K562 (cell line): Measurements from ENCODE around the gene GABPB2. TPM values are rescaled to one million over a fixed set of nuclear protein-coding genes. Genes with fewer than 3 reads are reported as not detected.
A peak's percentile ranks its signal among the peaks of the same experiment; 100 is the strongest.

ENCODE experiments used
- AFF1 ChIP-seq, 2 experiments: fragments of 450-650 bp; IDR thresholded peaks; 2 replicates each; pipeline ENCODE4 v1.6.1; 2018; ENCODE audit warnings: mild to moderate bottlenecking in 2 of 2, low read depth in 1 of 2; ENCODE audit not compliant: partially characterized antibody in 2 of 2
- ATF4 ChIP-seq: fragments of 450-650 bp; formaldehyde crosslinking; IDR thresholded peaks from 2 replicates; pipeline ENCODE4 v1.4.0; 2022; ENCODE audit warnings: mild to moderate bottlenecking, moderate library complexity
- EHMT2 ChIP-seq: fragments of 450-650 bp; IDR thresholded peaks from 2 replicates; pipeline ENCODE4 v1.6.1; 2018; ENCODE audit warnings: antibody characterized with exemption
- HMGXB4 ChIP-seq: sonication (generic); formaldehyde crosslinking; IDR thresholded peaks from 2 replicates; pipeline ENCODE4 v1.8.1; 2023; ENCODE audit warnings: mild to moderate bottlenecking, missing genetic modification reagents
- JUNB ChIP-seq: fragments of 450-650 bp; formaldehyde crosslinking; conservative IDR thresholded peaks from 2 replicates; pipeline ENCODE4 v1.4.0; 2020; ENCODE audit warnings: mild to moderate bottlenecking
- ZBTB1 ChIP-seq: sonication (generic); formaldehyde crosslinking; IDR thresholded peaks from 2 replicates; pipeline ENCODE4 v1.8.1; 2023; ENCODE audit warnings: missing genetic modification reagents, low read depth, mild to moderate bottlenecking, borderline replicate concordance
- ZFP91 ChIP-seq: sonication (generic); formaldehyde crosslinking; IDR thresholded peaks from 2 replicates; pipeline ENCODE4 v1.8.0; 2022; ENCODE audit warnings: mild to moderate bottlenecking, missing genetic modification reagents
- ZKSCAN3 ChIP-seq: fragments of 250-450 bp; sonication (Bioruptor Pico); IDR thresholded peaks from 2 replicates; pipeline ENCODE4 v1.4.0; 2020
- ZMIZ1 ChIP-seq, 2 experiments: fragments of 150-350 bp in 1 of 2; IDR thresholded peaks; 2 replicates each; pipeline ENCODE4 v1.6.1; 2012 to 2016; ENCODE audit warnings: low read depth in 2 of 2, low read length in 2 of 2, mild to moderate bottlenecking in 1 of 2, moderate library complexity in 1 of 2
- ZNF174 ChIP-seq: fragments of 250-450 bp; sonication (Bioruptor Pico); IDR thresholded peaks from 2 replicates; pipeline ENCODE4 v1.4.0; 2020; ENCODE audit warnings: mild to moderate bottlenecking
- ZNF263 ChIP-seq: sonication (generic); formaldehyde crosslinking; IDR thresholded peaks from 2 replicates; pipeline ENCODE4 v1.8.0; 2022; ENCODE audit warnings: mild to moderate bottlenecking, missing genetic modification reagents, borderline replicate concordance
- ZNF395 ChIP-seq: fragments of 200-800 bp; sonication (Bioruptor generic); IDR thresholded peaks from 2 replicates; pipeline ENCODE4 v1.6.1; 2017; ENCODE audit warnings: missing genetic modification characterization, missing compliant biosample characterization
- polyA plus RNA-seq, 8 experiments: library from polyadenylated mRNA; depleted of rRNA in 4 of 8; stranded (reverse) in 5 of 8; unstranded in 3 of 8; fragments of >200 nt; fragmentation: Nextera tagmentation in 2 of 8; fragmentation: Illumina TruSeq in 1 of 8; extraction: Ambion mirVana in 2 of 8; extraction: Trizol in 1 of 8; gene quantifications; 2 replicates each; pipeline versions ENCODE4 v1.2.1 to v1.2.3, GENCODE V29; 2011 to 2014; ENCODE audit warnings: inconsistent platforms in 1 of 8, missing spikeins in 1 of 8
- total RNA-seq, 7 experiments: library from RNA; depleted of rRNA in 6 of 7; stranded (reverse); fragments of >200 nt in 6 of 7; fragmentation: Illumina TruSeq in 2 of 7; extraction: Trizol in 2 of 7; gene quantifications; 2 replicates each; pipeline versions ENCODE4 v1.2.1 to v1.2.3, GENCODE V29; 2011 to 2021; ENCODE audit warnings: low replicate concordance in 1 of 7

The GABPB2 gene
- total and polyA plus RNA-seq, 9 of the 15 experiments (the other 6 are each of a cell fraction or from before 2014, with no cell fraction given): 2.2 to 13.3 (median 6.1) TPM

- TF ChIP-seq HMGXB4 (CRISPR knock-in tag): no peak
- peak; percentile 63; the same call in 1 of the 2 replicates for TF ChIP-seq ZNF263
- TF ChIP-seq ATF4: no peak
- no peak for TF ChIP-seq ZNF174 (CRISPR knock-in tag)
- peak; percentile 75 for TF ChIP-seq EHMT2
- 0 out of 2 replicates have a peak, but pooled peaks have one; percentile 23 for TF ChIP-seq ZKSCAN3 (CRISPR knock-in tag)
- no peak for TF ChIP-seq ZBTB1 (CRISPR knock-in tag)
- no peak for TF ChIP-seq AFF1 (IDR thresholded peaks at IDR 0.05; ENCODE audit: low read depth in 1 of 2, partially characterized antibody in 2 of 2)
- TF ChIP-seq ZFP91: no peak
- TF ChIP-seq ZNF395 (CRISPR knock-in tag): no peak
- TF ChIP-seq JUNB (CRISPR knock-in tag): no peak
- TF ChIP-seq ZMIZ1 (IDR thresholded peaks at IDR 0.05; ENCODE audit: low read depth in 2 of 2, low read length in 2 of 2): no peak
Observed at GRCh38 chr1:151144474-151145303, 74.1 kb downstream of the GABPB2 start (continued).
